K562 (cell line): ENCODE results near the gene GALNT18. TPM values are rescaled to one million over a fixed set of nuclear protein-coding genes. Genes with fewer than 3 reads are reported as not detected.

Source experiments
- ATAC-seq: fragments of 200-7000 bp; cut with Tn5 transposase; 3 replicates; pipeline ENCODE4 v1.9.1; 2020; ENCODE audit warnings: moderate library complexity
- BruUV-seq: library from RNA; stranded (reverse); fragments of 400-500 nt; replicated peaks from 2 replicates; lab custom pipeline; 2021; lab: Mats Ljungman, UMichigan
- CTCF ChIA-PET: fragments of 300-600 bp; formaldehyde crosslinking; extraction: SDS; loops from one replicate; lab custom pipeline; 2021; ENCODE audit warnings: low intra/inter-chr PET ratio; lab: Yijun Ruan, JAX
- POLR2A ChIA-PET: fragments of 300-600, 350-650 bp; sonication (Branson Sonifier 250); formaldehyde crosslinking; extraction: SDS; loops from one replicate; lab custom pipeline; 2021; ENCODE audit warnings: antibody characterized with exemption, inconsistent platforms; lab: Yijun Ruan, JAX
- DNase-seq, 4 experiments: peaks; one replicate each; pipeline versions ENCODE4 v3.0.0 to v3.0.0-alpha.2; 2011 to 2018; ENCODE audit warnings: low spot score in 3 of 4, mixed read lengths in 3 of 4; ENCODE audit errors: extremely low read depth in 1 of 4
- FAIRE-seq: peaks from 2 replicates; lab custom pipeline; 2011; peaks lifted over from hg19 to GRCh38; lab: Jason Lieb, UNC
- H2AFZ ChIP-seq: 2 replicates; pipeline ENCODE4 v1.6.0; 2011; ENCODE audit warnings: low read depth, low read length, control low read depth, inconsistent platforms
- H3K27ac ChIP-seq: fragments of 200-600 bp; 3 replicates; pipeline ENCODE4 v1.8.0; 2011; ENCODE audit warnings: low read depth, mild to moderate bottlenecking, control low read depth, inconsistent platforms, low read length, moderate library complexity, mixed read lengths; ENCODE audit errors: extremely low read depth
- H3K27me3 ChIP-seq, 2 experiments: fragments of 300-600 bp in 1 of 2; 2 replicates in 1 of 2; 3 replicates in 1 of 2; pipeline versions ENCODE4 v1.6.0 to v1.8.0; 2011; ENCODE audit warnings: inconsistent platforms in 2 of 2, low read length in 2 of 2, mild to moderate bottlenecking in 1 of 2, mixed read lengths in 1 of 2, moderate library complexity in 1 of 2; ENCODE audit not compliant: control insufficient read depth in 2 of 2, insufficient read depth in 2 of 2
- H3K36me3 ChIP-seq: fragments of 300-600 bp; 3 replicates; pipeline ENCODE4 v1.8.0; 2011; ENCODE audit warnings: mild to moderate bottlenecking, low read length, inconsistent platforms; ENCODE audit not compliant: control insufficient read depth, insufficient read depth
- H3K4me1 ChIP-seq, 2 experiments: fragments of 200-600 bp in 1 of 2; replicated peaks in 1 of 2; 2 replicates in 1 of 2; 3 replicates in 1 of 2; pipeline versions ENCODE4 v1.5.1 to v1.8.0; 2011; ENCODE audit warnings: inconsistent platforms in 2 of 2, low read length in 2 of 2, mild to moderate bottlenecking in 1 of 2, mixed read lengths in 1 of 2, moderate library complexity in 1 of 2; ENCODE audit not compliant: control insufficient read depth in 2 of 2, insufficient read depth in 2 of 2
- H3K4me2 ChIP-seq: 2 replicates; pipeline ENCODE4 v1.6.1; 2011; ENCODE audit warnings: low read length, control low read depth, inconsistent platforms, mixed read lengths; ENCODE audit not compliant: insufficient read depth
- H3K4me3 ChIP-seq: fragments of 200-600 bp; sonication (generic), shearing (Covaris generic); 2 replicates; pipeline ENCODE4 v1.5.1; 2016; ENCODE audit warnings: control low read depth, inconsistent platforms
- H3K79me2 ChIP-seq: fragments of 200-600 bp; 3 replicates; pipeline ENCODE4 v1.8.0; 2011; ENCODE audit warnings: low read length, inconsistent platforms; ENCODE audit not compliant: control insufficient read depth, insufficient read depth
- H3K9ac ChIP-seq, 2 experiments: 2 replicates each; pipeline versions ENCODE4 v1.6.0 to v1.6.1; 2011; ENCODE audit warnings: low read depth in 2 of 2, low read length in 2 of 2, control low read depth in 1 of 2, inconsistent platforms in 1 of 2, mild to moderate bottlenecking in 1 of 2, mixed read lengths in 1 of 2; ENCODE audit not compliant: insufficient read depth in 1 of 2
- H3K9me1 ChIP-seq: one replicate; pipeline ENCODE4 v1.6.0; 2011; ENCODE audit warnings: inconsistent platforms, mild to moderate bottlenecking, low read length, moderate library complexity; ENCODE audit not compliant: control insufficient read depth, insufficient read depth
- H3K9me3 ChIP-seq: replicated peaks from 2 replicates; pipeline ENCODE4 v1.5.1; 2011; ENCODE audit warnings: low read depth, low read length, inconsistent platforms; ENCODE audit not compliant: control insufficient read depth, insufficient read depth
- H4K20me1 ChIP-seq: replicated peaks from 2 replicates; pipeline ENCODE4 v1.6.1; 2011; ENCODE audit warnings: low read length, inconsistent platforms, mixed read lengths; ENCODE audit not compliant: control insufficient read depth, insufficient read depth
- KLF1 ChIP-seq: fragments of 450-650 bp; IDR thresholded peaks from 2 replicates; pipeline ENCODE4 v1.6.1; 2016; ENCODE audit warnings: missing genetic modification characterization, missing compliant biosample characterization
- L3MBTL2 ChIP-seq: fragments of 450-650 bp; IDR thresholded peaks from 2 replicates; pipeline ENCODE4 v1.6.1; 2016; ENCODE audit warnings: mild to moderate bottlenecking, moderate library complexity
- SMARCC2 ChIP-seq: fragments of 450-650 bp; IDR thresholded peaks from 2 replicates; pipeline ENCODE4 v1.6.1; 2017; ENCODE audit warnings: antibody characterized with exemption, moderate library complexity, mild to moderate bottlenecking, low read depth
- U2AF2 ChIP-seq: fragments of 200-400 bp; formaldehyde crosslinking; optimal IDR thresholded peaks from 2 replicates; pipeline ENCODE3; 2017; ENCODE audit warnings: low read depth, mild to moderate bottlenecking, low read length
- ZC3H8 ChIP-seq: fragments of 450-650 bp; IDR thresholded peaks from 2 replicates; pipeline ENCODE4 v1.6.1; 2017
- WGBS: fragments of 100-300 bp; shearing (Covaris generic); methylation state at CpG from one replicate; pipeline ENCODE4 v1.1.6; 2016; ENCODE audit warnings: low coverage, mixed read lengths; ENCODE audit not compliant: insufficient coverage; ENCODE audit errors: missing lambda C conversion rate; 5-methylcytosine and 5-hydroxymethylcytosine counted together
- in situ Hi-C: fragments of 300-500 bp; cut with MboI; formaldehyde crosslinking; loops from 4 replicates; pipeline ENCODE4 v1.15.0; 2018; ENCODE audit warnings: inconsistent platforms, mixed read lengths
- intact Hi-C: fragments of 100-400 bp; cut with micrococcal nuclease; formaldehyde crosslinking; loops from 2 replicates; pipeline ENCODE4 v1.14.2; 2022
- polyA plus RNA-seq, 8 experiments: library from polyadenylated mRNA; depleted of rRNA in 4 of 8; stranded (reverse) in 5 of 8; unstranded in 3 of 8; fragments of >200 nt; fragmentation: Nextera tagmentation in 2 of 8; fragmentation: Illumina TruSeq in 1 of 8; extraction: Ambion mirVana in 2 of 8; extraction: Trizol in 1 of 8; gene quantifications; 2 replicates each; pipeline versions ENCODE4 v1.2.1 to v1.2.3, GENCODE V29; 2011 to 2014; ENCODE audit warnings: inconsistent platforms in 1 of 8, missing spikeins in 1 of 8
- total RNA-seq, 7 experiments: library from RNA; depleted of rRNA in 6 of 7; stranded (reverse); fragments of >200 nt in 6 of 7; fragmentation: Illumina TruSeq in 2 of 7; extraction: Trizol in 2 of 7; gene quantifications; 2 replicates each; pipeline versions ENCODE4 v1.2.1 to v1.2.3, GENCODE V29; 2011 to 2021; ENCODE audit warnings: low replicate concordance in 1 of 7
- TF ChIP-seq, protein P1 (sequence below): sonication (generic); formaldehyde crosslinking; IDR thresholded peaks from 2 replicates; pipeline ENCODE4 v1.8.0; 2022; ENCODE audit warnings: missing genetic modification reagents, mild to moderate bottlenecking, borderline replicate concordance
- TF ChIP-seq, protein P2 (sequence below): sonication (generic); formaldehyde crosslinking; IDR thresholded peaks from 2 replicates; pipeline ENCODE4 v1.8.1; 2023; ENCODE audit warnings: missing genetic modification reagents, mild to moderate bottlenecking, borderline replicate concordance
- TF ChIP-seq, protein P3 (sequence below): fragments of 250-450 bp; sonication (Bioruptor Pico); IDR thresholded peaks from 2 replicates; pipeline ENCODE4 v1.4.0; 2020; ENCODE audit warnings: mild to moderate bottlenecking
- TF ChIP-seq, protein P4 (sequence below): sonication (generic); formaldehyde crosslinking; IDR thresholded peaks from 2 replicates; pipeline ENCODE4 v1.4.0; 2020; ENCODE audit warnings: mild to moderate bottlenecking, missing genetic modification reagents

GALNT18 gene
- total and polyA plus RNA-seq, 9 of the 15 experiments (the other 6 are each of a cell fraction or from before 2014, with no cell fraction given): not detected

DNA sequence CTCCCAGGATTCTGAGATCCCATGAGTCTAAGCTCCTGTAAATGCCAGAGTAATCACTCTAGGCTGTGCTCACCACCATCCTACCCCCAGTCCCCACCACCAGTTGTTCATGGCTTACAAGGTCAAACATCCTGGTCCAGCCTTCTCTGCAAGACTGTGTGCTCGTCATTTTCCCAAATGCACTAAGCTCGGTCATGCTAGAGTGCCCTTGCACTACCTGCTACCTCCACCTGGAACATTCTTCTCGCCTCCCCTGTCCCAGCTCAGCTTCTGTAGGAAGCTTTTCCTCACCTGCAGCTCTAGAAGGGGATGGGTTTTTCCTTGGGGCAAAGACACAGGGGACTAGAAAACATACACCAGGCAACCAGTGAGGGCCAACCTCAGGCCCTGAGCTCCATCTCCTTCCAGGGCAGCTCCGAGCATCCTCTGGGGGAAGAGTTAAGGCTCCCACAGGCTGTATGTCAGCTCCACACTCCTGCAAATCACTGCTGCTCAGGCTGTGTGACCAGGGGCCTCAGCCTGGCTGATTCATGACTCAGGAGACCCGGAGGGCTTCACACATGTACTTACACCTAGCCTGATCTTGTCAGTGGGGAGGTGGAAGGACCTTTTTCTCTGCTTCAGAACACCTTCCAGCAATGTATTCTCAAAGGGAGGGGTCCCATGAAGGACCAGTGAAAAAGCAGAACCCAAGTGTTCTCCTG, 231.6 kb downstream of the GALNT18 start:
- Histone ChIP-seq H3K9me3 (no peaks in the 10 kb centered on the region), H3K36me3 (no peaks in the 10 kb centered on the region), H3K4me3 (no peak overlapping the region), H3K4me2 (no peak overlapping the region), H3K4me1 (no peaks in the 10 kb centered on the region), H3K27ac (no peak overlapping the region), H3K9ac (no peak overlapping the region), H2AFZ (no peak overlapping the region), H4K20me1 (0 out of 2 replicates have a peak, but pooled peaks cover 5% of the 10 kb centered on the region), H3K9me1 (no peaks in the 10 kb centered on the region), H3K27me3 (peaks cover 2 to 22% of the 10 kb centered on the region in 2 experiments; a peak in 4 of 5 replicates), H3K79me2 (no peaks in the 10 kb centered on the region)
- ATAC-seq (no peak), DNase-seq (no peak), FAIRE-seq (no peak)
- ChIA-PET CTCF (no interaction called here), POLR2A (no interaction called here)
- in situ Hi-C loops (no loop called here), intact Hi-C loops (no loop called here)
- BruUV-seq: no TSS peak
- WGBS: 0% methylated on average over 5 of the region's 5 CpGs
- TF ChIP-seq, protein P1, sequence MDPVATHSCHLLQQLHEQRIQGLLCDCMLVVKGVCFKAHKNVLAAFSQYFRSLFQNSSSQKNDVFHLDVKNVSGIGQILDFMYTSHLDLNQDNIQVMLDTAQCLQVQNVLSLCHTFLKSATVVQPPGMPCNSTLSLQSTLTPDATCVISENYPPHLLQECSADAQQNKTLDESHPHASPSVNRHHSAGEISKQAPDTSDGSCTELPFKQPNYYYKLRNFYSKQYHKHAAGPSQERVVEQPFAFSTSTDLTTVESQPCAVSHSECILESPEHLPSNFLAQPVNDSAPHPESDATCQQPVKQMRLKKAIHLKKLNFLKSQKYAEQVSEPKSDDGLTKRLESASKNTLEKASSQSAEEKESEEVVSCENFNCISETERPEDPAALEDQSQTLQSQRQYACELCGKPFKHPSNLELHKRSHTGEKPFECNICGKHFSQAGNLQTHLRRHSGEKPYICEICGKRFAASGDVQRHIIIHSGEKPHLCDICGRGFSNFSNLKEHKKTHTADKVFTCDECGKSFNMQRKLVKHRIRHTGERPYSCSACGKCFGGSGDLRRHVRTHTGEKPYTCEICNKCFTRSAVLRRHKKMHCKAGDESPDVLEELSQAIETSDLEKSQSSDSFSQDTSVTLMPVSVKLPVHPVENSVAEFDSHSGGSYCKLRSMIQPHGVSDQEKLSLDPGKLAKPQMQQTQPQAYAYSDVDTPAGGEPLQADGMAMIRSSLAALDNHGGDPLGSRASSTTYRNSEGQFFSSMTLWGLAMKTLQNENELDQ (CRISPR knock-in tag): no peak
- TF ChIP-seq, protein P2, sequence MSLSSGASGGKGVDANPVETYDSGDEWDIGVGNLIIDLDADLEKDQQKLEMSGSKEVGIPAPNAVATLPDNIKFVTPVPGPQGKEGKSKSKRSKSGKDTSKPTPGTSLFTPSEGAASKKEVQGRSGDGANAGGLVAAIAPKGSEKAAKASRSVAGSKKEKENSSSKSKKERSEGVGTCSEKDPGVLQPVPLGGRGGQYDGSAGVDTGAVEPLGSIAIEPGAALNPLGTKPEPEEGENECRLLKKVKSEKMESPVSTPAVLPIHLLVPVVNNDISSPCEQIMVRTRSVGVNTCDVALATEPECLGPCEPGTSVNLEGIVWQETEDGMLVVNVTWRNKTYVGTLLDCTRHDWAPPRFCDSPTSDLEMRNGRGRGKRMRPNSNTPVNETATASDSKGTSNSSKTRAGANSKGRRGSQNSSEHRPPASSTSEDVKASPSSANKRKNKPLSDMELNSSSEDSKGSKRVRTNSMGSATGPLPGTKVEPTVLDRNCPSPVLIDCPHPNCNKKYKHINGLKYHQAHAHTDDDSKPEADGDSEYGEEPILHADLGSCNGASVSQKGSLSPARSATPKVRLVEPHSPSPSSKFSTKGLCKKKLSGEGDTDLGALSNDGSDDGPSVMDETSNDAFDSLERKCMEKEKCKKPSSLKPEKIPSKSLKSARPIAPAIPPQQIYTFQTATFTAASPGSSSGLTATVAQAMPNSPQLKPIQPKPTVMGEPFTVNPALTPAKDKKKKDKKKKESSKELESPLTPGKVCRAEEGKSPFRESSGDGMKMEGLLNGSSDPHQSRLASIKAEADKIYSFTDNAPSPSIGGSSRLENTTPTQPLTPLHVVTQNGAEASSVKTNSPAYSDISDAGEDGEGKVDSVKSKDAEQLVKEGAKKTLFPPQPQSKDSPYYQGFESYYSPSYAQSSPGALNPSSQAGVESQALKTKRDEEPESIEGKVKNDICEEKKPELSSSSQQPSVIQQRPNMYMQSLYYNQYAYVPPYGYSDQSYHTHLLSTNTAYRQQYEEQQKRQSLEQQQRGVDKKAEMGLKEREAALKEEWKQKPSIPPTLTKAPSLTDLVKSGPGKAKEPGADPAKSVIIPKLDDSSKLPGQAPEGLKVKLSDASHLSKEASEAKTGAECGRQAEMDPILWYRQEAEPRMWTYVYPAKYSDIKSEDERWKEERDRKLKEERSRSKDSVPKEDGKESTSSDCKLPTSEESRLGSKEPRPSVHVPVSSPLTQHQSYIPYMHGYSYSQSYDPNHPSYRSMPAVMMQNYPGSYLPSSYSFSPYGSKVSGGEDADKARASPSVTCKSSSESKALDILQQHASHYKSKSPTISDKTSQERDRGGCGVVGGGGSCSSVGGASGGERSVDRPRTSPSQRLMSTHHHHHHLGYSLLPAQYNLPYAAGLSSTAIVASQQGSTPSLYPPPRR (CRISPR knock-in tag): no peak
- TF ChIP-seq SMARCC2 (no peak), L3MBTL2 (no peak), U2AF2 (no peak), KLF1 (no peak), ZC3H8 (no peak)
- TF ChIP-seq, protein P3, sequence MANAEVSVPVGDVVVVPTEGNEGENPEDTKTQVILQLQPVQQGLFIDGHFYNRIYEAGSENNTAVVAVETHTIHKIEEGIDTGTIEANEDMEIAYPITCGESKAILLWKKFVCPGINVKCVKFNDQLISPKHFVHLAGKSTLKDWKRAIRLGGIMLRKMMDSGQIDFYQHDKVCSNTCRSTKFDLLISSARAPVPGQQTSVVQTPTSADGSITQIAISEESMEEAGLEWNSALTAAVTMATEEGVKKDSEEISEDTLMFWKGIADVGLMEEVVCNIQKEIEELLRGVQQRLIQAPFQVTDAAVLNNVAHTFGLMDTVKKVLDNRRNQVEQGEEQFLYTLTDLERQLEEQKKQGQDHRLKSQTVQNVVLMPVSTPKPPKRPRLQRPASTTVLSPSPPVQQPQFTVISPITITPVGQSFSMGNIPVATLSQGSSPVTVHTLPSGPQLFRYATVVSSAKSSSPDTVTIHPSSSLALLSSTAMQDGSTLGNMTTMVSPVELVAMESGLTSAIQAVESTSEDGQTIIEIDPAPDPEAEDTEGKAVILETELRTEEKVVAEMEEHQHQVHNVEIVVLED (CRISPR knock-in tag): no peak
- TF ChIP-seq, protein P4, sequence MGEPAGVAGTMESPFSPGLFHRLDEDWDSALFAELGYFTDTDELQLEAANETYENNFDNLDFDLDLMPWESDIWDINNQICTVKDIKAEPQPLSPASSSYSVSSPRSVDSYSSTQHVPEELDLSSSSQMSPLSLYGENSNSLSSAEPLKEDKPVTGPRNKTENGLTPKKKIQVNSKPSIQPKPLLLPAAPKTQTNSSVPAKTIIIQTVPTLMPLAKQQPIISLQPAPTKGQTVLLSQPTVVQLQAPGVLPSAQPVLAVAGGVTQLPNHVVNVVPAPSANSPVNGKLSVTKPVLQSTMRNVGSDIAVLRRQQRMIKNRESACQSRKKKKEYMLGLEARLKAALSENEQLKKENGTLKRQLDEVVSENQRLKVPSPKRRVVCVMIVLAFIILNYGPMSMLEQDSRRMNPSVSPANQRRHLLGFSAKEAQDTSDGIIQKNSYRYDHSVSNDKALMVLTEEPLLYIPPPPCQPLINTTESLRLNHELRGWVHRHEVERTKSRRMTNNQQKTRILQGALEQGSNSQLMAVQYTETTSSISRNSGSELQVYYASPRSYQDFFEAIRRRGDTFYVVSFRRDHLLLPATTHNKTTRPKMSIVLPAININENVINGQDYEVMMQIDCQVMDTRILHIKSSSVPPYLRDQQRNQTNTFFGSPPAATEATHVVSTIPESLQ (CRISPR knock-in tag): no peak
